ENCODE measurements around the gene CARS1.

DNA sequence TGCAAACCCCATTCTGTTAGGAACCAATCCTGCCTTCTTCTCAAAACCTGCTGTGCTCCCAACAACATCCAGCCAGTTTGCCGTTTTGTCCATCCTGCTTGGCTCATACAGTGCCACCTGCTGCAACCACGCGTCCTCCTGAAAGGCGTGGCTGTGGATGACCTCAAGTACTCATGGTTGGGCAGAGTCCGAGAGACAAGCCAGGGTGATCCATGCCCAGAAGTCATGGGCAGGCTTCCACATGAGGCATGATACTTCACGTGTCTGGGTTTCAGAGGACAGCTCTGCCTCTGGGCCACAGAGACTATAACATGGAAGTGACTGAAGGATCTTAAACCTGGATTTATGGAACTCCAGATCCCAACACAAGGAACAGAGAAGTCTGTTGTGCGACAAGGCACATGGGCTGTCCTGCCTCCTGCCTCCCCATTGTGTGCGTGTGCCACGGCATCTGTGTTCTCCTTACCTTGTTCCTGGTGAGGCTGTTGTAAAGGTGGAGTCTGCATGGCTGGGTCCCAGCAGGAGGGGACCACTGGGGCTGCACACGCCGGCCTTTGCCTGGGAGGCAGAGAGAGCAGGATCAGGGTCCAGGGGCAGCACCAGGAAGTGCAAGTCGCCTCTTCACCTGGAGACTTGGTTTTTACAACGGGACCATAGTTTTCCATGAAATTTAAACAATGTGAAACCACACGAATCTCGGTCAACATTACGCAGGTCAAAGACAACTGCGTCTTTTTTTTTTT lies 15.4 kb downstream of the CARS1 start:
- TF ChIP-seq, protein P1, sequence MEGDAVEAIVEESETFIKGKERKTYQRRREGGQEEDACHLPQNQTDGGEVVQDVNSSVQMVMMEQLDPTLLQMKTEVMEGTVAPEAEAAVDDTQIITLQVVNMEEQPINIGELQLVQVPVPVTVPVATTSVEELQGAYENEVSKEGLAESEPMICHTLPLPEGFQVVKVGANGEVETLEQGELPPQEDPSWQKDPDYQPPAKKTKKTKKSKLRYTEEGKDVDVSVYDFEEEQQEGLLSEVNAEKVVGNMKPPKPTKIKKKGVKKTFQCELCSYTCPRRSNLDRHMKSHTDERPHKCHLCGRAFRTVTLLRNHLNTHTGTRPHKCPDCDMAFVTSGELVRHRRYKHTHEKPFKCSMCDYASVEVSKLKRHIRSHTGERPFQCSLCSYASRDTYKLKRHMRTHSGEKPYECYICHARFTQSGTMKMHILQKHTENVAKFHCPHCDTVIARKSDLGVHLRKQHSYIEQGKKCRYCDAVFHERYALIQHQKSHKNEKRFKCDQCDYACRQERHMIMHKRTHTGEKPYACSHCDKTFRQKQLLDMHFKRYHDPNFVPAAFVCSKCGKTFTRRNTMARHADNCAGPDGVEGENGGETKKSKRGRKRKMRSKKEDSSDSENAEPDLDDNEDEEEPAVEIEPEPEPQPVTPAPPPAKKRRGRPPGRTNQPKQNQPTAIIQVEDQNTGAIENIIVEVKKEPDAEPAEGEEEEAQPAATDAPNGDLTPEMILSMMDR (IDR thresholded peaks at IDR 0.05) = no peak
- TF ChIP-seq POLR2A (IDR thresholded peaks at IDR 0.05) = no peak

Data from vagina (tissue), 2 donors.